Measurements from ENCODE around the gene EHMT1.
"Not testable (repeated sequence)": the region's sequence is repeated elsewhere in the genome, so short reads cannot be mapped to it uniquely, and the experiment has no call there.

Gene EHMT1

GRCh38 chr9:137720571-137721110, 101.8 kb downstream of the EHMT1 start:
- DNase-seq (ENCODE audit: low read depth) = no peak

DNA sequence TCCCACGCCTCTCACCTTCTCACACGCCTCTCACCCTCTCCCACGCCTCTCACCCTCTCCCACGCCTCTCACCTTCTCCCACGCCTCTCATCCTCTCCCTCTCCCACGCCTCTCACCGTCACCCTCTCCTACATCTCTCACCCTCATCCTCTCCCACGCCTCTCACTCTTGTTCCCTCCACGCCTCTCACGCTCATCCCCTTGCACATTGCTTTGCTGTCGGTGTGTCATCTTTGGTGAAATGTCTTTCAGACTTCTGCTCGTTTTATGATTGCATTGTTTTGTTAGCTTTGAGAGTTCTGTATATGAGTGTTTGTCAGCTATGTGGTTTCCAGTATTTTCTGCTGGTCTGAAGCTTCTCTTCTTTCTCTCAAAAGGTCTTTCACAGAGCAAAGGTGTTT, 102.7 kb downstream of the EHMT1 start:
- DNase-seq (ENCODE audit: low read depth) = no peak

- DNase-seq (ENCODE audit: low read depth) = no peak
Observed at GRCh38 chr9:137721899-137722298, 103.1 kb downstream of the EHMT1 start.

- DNase-seq (ENCODE audit: low read depth) = no peak
Observed at GRCh38 chr9:137722481-137722880, 103.7 kb downstream of the EHMT1 start.

DNA sequence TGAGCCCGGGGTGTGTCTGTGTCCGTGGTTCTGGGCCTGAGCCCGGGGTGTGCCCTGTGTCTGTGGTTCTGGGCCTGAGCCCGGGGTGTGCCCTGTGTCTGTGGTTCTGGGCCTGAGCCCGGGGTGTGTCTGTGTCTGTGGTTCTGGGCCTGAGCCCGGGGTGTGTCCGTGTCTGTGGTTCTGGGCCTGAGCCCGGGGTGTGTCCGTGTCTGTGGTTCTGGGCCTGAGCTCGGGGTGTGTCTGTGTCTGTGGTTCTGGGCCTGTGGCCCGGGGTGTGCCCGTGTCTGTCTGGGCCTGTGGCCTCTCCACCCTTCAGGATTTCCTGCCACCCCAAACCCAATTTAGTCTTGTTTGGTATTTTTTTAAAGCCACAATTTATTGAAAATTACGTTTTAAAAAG, 104.6 kb downstream of the EHMT1 start:
- DNase-seq (ENCODE audit: low read depth) = not testable (repeated sequence)

DNA sequence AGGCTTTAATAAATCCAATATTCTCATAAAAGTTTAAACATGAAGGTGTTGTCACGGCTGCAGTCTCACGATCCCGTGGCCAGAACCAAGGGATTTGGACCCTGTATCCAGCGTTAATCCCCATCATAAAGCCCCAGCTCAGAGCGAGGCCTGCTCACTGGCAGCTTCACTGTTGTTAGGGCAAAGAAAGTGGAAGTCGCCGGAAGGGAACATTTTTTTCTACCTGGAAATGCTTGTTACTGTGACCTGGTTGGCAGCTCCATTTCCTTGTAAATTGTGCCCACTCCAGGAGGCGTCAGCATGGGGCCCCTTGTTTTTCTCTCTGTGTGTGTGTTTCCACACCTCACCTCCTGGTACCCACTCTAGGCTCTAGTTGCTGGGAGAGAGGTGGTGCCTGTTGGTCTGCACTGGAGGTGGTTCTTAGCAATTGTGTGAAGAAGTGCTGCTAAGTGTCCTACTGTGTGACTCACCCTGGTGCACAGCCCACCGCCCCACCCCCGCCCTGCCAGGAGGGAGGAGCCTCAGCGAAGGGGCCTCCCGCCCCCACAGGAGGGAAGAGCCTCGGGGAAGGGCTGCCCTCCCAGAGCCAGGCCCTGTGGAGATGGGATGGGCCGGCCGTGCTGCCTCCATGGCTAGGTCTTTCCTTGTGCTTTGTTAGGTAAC, 105.1 kb downstream of the EHMT1 start:
- no peak for DNase-seq (ENCODE audit: low read depth)

- DNase-seq (ENCODE audit: low read depth) = no peak
Observed at GRCh38 chr9:137724818-137725240, 106.0 kb downstream of the EHMT1 start.

DNA sequence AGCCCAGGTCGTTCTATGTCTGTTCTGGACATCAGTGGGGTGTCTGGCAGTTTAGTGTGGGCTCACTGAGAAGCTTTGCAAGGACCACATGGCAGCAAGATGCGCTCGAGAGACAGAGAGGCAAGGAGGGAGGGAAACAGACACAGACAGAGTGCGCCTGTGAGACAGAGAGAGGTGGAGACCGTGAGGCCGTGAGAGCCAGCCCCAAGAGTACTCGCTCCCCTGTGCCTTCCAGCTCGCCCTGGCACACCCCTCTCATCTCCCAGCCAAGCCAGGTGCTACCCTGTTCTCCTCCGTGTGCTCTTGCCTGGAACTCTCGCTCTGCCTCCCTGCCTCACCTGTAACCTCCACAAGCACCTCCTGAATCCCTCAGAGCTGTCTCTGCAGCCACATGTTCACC, 106.8 kb downstream of the EHMT1 start:
- DNase-seq (ENCODE audit: low read depth) = no peak

- DNase-seq (ENCODE audit: low read depth) = not testable (repeated sequence)
Observed at GRCh38 chr9:137726336-137726735, 107.5 kb downstream of the EHMT1 start.

DNA sequence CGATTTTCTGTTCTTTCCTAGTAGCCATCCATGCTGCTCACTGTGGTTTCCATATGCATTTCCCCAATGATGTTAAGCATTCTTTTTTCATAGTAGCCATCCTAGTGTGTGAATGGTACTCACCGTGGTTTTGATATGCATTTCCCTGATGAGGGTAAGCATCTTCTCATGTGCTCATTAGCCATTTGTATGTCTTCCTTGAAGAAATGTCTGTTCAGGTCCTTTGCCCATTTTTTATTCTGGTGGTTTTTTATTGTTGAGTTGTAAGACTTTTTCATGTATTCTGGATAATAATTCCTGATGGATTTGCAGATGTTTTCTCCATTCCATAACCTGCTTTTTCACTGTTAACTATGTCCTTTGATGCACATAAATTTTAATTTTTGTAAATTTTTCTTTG, 108.0 kb downstream of the EHMT1 start:
- no peak for DNase-seq (ENCODE audit: low read depth)

- DNase-seq (ENCODE audit: low read depth) = no peak
Observed at GRCh38 chr9:137727716-137728115, 108.9 kb downstream of the EHMT1 start.

GRCh38 chr9:137728444-137729311, 109.9 kb downstream of the EHMT1 start:
- DNase-seq (ENCODE audit: low read depth) = no peak

DNA sequence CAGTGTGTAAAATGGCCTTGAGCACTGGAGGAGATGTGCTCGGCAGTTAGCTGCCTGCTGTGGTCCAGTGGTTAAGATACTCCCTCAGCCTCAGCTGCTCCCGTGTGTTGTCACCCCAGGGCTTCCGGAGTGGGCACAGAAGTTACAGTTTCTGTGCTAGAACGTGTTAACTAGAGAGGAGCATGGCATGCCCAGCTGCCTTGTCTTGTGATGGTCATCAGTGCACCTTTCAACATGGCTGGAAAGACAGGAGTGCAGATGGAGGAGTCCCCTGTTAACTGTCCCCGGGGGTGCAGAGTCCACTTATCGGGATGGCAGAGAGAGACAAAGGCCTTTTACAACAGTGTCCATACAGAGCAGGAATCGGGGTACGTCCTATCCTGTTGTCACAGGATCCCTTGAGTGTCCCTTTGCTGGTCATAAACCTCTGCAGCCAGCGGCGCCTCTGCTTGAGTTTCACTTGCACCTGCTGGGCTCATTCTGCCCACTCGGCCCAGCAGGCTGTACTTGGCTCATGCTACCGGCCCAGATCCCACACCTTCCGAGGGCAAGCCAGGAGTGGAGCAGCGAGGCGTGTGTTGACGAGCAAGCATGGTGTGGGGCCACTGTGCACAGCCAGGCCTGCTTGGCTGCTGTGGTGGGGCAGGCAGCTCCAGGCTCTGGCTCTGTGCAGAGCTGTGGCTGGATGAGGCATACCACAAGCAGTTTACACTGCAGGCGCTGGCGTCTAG, 112.6 kb downstream of the EHMT1 start:
- no peak for DNase-seq (ENCODE audit: low read depth)

DNA sequence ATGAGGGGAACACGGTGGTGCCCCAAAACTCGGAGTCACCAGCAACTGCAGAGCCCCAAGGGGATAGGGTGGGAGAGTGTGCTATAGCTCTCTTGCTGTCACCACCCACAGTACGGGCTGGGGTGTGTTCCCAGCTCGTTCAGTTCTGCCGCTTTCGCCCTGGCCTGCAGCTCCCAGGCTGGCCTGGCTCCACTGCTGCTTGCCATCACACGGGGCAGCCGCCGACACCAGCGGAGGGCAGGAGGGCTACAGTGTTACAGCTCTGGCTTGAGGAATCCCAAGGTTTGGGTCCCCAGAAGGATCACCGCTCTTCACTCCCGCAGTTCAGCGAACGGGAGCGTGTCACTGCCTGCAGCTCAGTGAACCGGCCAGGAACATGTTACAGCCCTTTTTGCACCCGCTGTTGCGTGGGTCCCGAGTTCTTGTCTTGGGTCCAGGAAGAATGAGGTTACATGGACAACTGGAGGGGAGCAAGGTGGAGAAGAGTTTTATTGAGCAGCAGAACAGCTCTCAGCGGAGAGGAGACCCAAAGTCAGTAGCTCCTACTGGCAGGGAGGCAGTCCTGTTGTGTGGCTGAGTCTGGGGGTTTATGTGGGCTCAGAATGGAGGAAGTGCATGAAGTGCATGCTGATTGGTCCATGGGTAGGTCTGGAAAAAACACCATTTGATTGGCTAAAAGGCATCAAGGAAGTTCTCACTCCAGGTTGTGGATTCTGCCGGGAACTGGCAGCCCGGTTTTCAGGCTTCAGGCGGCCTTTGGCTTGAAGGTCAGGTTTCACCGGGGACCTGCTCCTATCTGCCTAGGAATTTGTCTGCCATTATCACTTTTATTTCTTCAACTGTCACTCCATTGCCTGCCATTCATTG, 113.4 kb downstream of the EHMT1 start:
- no peak for DNase-seq (ENCODE audit: low read depth)

GRCh38 chr9:137733429-137733828, 114.6 kb downstream of the EHMT1 start:
- DNase-seq (ENCODE audit: low read depth) = no peak

GRCh38 chr9:137734181-137734580, 115.4 kb downstream of the EHMT1 start:
- DNase-seq (ENCODE audit: low read depth) = no peak

DNA sequence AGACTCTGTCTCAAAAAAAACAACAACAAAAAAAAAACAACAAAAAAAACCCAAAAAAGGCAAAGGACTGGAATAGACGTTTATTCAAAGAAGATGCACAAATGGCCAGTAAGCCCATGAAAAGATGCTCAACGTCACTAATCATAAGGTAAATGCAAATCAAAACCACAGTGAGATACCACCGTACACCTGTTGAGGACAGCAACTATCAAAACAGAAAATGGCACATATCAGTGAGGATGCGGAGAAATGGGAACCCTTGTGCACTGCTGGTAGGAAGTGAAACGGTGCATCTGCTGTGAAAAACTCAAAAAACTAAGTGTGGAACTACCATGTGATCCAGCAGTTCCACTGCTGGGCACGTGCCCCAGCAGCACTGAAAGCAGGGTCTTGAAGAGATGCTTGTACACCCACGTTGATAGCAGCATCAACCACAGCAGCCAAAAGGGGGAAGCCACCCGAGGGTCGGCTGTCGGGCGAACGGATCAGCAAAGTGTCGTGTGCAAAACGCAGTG, 119.4 kb downstream of the EHMT1 start:
- DNase-seq (ENCODE audit: low read depth) = not testable (repeated sequence)

GRCh38 chr9:137738703-137739102, 119.9 kb downstream of the EHMT1 start:
- no peak for DNase-seq (ENCODE audit: low read depth)

DNA sequence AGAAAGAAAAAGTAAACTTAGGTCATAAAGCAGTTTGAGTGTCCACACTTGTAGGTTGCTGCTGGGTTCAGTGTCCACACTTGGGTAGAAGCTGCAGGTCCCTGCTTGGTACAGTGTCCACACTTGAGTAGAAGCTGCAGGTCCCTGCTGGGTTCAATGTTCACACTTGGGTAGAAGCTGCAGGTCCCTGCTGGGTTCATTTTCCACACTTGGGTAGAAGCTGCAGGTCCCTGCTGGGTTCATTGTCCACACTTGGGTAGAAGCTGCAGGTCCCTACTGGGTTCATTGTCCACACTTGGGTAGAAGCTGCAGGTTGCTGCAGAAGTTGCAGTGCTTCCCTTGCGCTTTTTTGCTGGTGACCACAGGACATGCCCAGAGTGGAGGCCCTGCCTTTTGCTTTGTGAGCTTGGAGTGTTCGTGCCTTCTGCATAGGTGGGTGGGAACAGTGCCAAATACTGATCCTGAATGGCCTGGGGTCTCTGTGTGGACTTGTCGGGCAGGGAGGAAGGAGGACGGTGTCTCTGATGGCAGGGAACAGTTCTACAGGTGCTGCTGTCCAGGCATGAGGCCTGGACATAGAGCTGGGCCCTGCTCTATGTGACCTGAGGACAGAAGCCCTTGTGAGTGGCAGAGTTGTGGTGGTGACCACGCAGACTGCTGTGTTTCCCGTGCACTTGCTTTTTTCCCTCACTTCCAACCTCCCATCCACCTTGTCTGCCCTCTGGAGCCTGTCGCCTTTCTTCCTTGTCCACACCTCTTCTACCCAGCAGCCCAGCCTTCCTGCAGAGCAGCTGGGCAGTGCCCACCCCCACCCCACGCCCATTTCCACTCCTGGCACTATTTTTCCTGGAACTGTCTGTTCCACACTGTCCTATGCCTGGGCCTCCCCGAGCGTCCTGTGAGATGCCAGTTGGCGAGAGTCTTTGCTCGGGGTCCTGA, 120.8 kb downstream of the EHMT1 start:
- DNase-seq (ENCODE audit: low read depth) = no peak

DNA sequence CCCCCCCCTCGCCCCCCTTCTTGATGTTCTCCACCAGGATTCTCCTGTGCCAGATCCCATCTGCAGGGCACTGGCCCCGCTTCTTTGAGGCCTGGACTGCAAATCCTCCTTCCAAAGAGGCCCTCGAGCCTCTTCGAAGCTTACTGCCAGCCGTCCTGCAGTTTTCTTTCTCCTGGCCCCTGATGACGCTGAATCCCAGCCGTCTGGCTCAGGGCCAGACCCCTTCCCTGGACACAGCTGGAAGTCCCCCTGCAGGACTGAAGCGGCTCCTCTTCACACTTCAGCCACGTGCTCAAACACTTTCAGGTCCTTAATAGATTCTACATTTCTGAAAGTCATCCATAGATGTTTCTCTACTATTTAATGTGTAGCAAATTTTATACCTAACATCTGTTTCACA, 121.5 kb downstream of the EHMT1 start:
- no peak for DNase-seq (ENCODE audit: low read depth)

Measured in stimulated activated CD8-positive, alpha-beta memory T cell treated with anti-CD3 and anti-CD28 coated beads, Interleukin-15, amount 100 ng/mL, for 1 hour (primary cell).